ENCODE results near the gene PFKFB1.

Gene PFKFB1

DNA sequence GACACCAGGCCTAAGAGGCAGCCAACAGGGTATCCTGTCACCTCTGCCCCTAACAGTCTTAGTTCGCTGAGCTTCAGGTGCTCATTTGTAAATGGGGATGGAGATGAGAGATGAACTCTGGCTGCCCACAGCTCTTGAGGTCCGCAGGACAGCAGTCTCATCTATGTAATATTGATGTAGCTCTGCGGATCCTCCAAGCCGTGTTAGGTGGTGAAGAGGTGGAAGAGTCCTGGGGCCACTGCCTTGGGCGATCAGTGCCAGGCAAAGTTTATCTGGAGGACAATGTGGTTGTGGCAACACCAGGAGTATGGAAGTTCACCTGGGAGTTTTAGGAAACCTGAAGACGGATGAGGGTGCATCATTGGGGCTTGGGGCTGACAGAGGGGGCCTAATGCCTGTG is 59.9 kb downstream of the PFKFB1 start:
- Histone ChIP-seq H3K27me3 (no peaks in the 10 kb centered on the region), H3K9me3 (no peaks in the 10 kb centered on the region), H3K36me3 (no peaks in the 10 kb centered on the region), H3K4me1 (no peaks in the 10 kb centered on the region), H3K4me3 (ENCODE audit: low read depth, low read length) (no peak overlapping the region)
- DNase-seq = no peak
- TF ChIP-seq CTCF (IDR thresholded peaks at IDR 0.05; ENCODE audit: low read depth, low read length) = no peak

- no peak for TF ChIP-seq CTCF (IDR thresholded peaks at IDR 0.05; ENCODE audit: low read depth, low read length)
- Histone ChIP-seq H3K36me3 (no peaks in the 10 kb centered on the region), H3K4me1 (no peaks in the 10 kb centered on the region), H3K27me3 (no peaks in the 10 kb centered on the region), H3K9me3 (no peaks in the 10 kb centered on the region), H3K4me3 (ENCODE audit: low read depth, low read length) (no peak overlapping the region)
- DNase-seq = no peak
These were observed 60.7 kb downstream of the PFKFB1 start for GRCh38 chrX:54933150-54933826.

DNA sequence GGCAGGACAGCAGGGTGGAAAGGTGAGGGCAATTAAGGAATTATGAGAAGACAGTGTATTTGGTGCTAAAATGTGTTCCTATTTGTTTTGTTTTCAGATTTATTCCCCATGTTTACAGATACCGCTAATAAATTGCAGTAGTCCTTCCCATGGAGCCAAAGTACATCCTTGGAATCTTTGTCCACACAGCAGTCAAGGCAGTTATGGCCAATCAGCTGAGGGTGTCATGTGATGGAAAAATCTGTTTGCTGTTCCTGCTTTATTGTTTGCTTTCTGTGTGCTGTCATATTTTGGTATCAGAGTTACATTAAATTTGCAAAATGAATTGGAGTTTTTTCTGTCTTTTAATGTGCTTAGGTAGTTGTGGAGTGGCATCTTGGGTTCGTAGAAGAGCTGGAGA is 62.9 kb downstream of the PFKFB1 start:
- no peaks in the 10 kb centered on the region for H3K9me3 ChIP-seq
- no peaks in the 10 kb centered on the region for H3K27me3 ChIP-seq
- H3K4me1 ChIP-seq = no peaks in the 10 kb centered on the region
- H3K36me3 ChIP-seq = no peaks in the 10 kb centered on the region; the same call in 1 of the 2 replicates
- DNase-seq = no peak
- no peak overlapping the region for H3K4me3 ChIP-seq (ENCODE audit: low read depth, low read length)
- TF ChIP-seq CTCF (IDR thresholded peaks at IDR 0.05; ENCODE audit: low read depth, low read length) = no peak

DNA sequence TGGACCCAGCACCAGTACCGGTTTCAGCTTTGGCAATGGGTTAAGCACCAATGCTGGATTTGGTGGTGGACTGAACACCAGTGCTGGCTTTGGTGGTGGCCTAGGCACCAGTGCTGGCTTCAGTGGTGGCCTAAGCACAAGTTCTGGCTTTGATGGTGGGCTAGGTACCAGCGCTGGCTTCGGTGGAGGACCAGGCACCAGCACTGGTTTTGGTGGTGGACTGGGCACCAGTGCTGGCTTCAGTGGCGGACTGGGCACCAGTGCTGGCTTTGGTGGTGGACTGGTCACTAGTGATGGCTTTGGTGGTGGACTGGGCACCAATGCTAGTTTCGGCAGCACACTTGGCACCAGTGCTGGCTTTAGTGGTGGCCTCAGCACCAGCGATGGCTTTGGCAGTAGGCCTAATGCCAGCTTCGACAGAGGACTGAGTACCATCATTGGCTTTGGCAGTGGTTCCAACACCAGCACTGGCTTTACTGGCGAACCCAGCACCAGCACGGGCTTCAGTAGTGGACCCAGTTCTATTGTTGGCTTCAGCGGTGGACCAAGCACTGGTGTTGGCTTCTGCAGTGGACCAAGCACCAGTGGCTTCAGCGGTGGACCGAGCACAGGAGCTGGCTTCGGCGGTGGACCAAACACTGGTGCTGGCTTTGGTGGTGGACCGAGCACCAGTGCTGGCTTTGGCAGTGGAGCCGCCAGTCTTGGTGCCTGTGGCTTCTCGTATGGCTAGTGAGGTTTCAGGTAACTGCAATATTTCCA is 63.5 kb downstream of the PFKFB1 start:
- H3K27me3 ChIP-seq = no peaks in the 10 kb centered on the region
- H3K4me3 ChIP-seq (ENCODE audit: low read depth, low read length) = no peak overlapping the region
- H3K9me3 ChIP-seq = no peaks in the 10 kb centered on the region
- no peaks in the 10 kb centered on the region for H3K4me1 ChIP-seq
- TF ChIP-seq CTCF (IDR thresholded peaks at IDR 0.05; ENCODE audit: low read depth, low read length) = no peak
- no peaks in the 10 kb centered on the region; the same call in 1 of the 2 replicates for H3K36me3 ChIP-seq
- DNase-seq = no peak

DNA sequence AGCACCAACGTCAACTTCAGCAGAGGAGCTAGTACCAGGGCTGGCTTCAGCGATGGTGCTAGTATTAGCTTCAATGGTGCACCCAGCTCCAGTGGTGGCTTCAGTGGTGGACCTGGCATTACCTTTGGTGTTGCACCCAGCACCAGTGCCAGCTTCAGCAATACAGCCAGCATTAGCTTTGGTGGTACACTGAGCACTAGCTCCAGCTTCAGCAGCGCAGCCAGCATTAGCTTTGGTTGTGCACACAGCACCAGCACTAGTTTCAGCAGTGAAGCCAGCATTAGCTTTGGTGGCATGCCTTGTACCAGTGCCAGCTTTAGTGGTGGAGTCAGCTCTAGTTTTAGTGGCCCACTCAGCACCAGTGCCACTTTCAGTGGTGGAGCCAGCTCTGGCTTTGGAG is 65.1 kb downstream of the PFKFB1 start:
- Histone ChIP-seq H3K36me3 (no peaks in the 10 kb centered on the region; the same call in 1 of the 2 replicates), H3K27me3 (no peaks in the 10 kb centered on the region), H3K4me3 (ENCODE audit: low read depth, low read length) (no peak overlapping the region), H3K9me3 (no peaks in the 10 kb centered on the region), H3K4me1 (no peaks in the 10 kb centered on the region)
- DNase-seq = no peak
- no peak for TF ChIP-seq CTCF (IDR thresholded peaks at IDR 0.05; ENCODE audit: low read depth, low read length)

DNA sequence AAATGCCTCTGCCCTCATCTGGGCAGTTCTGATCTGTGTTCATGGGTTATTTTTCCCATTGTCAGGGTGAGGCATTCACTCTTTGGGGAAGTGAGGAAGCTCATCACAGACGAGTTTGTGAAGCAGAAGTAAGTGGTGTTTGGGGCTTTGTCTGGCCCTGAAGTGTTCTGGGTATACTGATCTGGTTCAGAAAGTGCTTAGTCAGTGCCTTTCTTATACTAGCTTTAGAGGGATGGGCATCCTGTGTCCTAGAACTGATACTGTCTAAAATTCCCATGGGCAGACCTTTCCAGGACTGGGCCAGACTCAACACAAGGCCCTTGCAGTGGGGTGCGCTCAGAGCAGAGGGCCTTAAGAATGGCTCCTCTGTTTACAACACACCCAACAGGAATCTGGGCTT is 67.0 kb downstream of the PFKFB1 start:
- TF ChIP-seq CTCF (IDR thresholded peaks at IDR 0.05; ENCODE audit: low read depth, low read length) = no peak
- H3K9me3 ChIP-seq = no peaks in the 10 kb centered on the region
- no peak overlapping the region for H3K4me3 ChIP-seq (ENCODE audit: low read depth, low read length)
- no peaks in the 10 kb centered on the region for H3K4me1 ChIP-seq
- no peaks in the 10 kb centered on the region; the same call in 1 of the 2 replicates for H3K36me3 ChIP-seq
- H3K27me3 ChIP-seq = no peaks in the 10 kb centered on the region
- DNase-seq = no peak
